ENCODE results near the gene CD320.

DNA sequence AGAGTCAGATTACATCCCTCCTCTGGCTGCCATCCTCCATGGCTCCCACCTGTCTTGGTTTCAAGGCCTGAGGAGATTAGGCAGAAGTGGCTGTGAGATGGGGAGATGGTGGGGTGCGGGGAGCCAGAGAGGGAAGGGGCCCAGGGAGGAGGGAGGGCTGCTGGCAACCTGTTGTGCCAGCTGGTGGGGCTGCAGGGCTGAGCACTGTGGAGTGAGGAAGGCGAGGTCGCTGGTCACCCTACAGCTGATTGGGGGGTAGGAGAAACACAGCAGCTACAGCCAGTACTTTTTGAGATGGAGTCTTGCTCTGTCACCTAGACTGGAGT is 48.3 kb downstream of the CD320 start:
- TF ChIP-seq EZH2 (IDR thresholded peaks at IDR 0.05; ENCODE audit: borderline replicate concordance, low read depth, low read length, poor library complexity, severe bottlenecking), result no peak
- TF ChIP-seq, protein P1, sequence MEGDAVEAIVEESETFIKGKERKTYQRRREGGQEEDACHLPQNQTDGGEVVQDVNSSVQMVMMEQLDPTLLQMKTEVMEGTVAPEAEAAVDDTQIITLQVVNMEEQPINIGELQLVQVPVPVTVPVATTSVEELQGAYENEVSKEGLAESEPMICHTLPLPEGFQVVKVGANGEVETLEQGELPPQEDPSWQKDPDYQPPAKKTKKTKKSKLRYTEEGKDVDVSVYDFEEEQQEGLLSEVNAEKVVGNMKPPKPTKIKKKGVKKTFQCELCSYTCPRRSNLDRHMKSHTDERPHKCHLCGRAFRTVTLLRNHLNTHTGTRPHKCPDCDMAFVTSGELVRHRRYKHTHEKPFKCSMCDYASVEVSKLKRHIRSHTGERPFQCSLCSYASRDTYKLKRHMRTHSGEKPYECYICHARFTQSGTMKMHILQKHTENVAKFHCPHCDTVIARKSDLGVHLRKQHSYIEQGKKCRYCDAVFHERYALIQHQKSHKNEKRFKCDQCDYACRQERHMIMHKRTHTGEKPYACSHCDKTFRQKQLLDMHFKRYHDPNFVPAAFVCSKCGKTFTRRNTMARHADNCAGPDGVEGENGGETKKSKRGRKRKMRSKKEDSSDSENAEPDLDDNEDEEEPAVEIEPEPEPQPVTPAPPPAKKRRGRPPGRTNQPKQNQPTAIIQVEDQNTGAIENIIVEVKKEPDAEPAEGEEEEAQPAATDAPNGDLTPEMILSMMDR (conservative IDR thresholded peaks at IDR 0.05; ENCODE audit: low read depth, low read length), result no peak

All from A673 (cell line).